ENCODE results near the gene TMEM8B.
A peak's percentile ranks its signal among the peaks of the same experiment; 100 is the strongest.

The TMEM8B gene

GRCh38 chr9:35797311-35798109 lies 31.5 kb upstream of the TMEM8B start:
- no peak overlapping the region for H3K4me3 ChIP-seq (ENCODE audit: low read length)
- TF ChIP-seq ZNF274 (IDR thresholded peaks at IDR 0.05; ENCODE audit: low read depth, low read length) = no peak

DNA sequence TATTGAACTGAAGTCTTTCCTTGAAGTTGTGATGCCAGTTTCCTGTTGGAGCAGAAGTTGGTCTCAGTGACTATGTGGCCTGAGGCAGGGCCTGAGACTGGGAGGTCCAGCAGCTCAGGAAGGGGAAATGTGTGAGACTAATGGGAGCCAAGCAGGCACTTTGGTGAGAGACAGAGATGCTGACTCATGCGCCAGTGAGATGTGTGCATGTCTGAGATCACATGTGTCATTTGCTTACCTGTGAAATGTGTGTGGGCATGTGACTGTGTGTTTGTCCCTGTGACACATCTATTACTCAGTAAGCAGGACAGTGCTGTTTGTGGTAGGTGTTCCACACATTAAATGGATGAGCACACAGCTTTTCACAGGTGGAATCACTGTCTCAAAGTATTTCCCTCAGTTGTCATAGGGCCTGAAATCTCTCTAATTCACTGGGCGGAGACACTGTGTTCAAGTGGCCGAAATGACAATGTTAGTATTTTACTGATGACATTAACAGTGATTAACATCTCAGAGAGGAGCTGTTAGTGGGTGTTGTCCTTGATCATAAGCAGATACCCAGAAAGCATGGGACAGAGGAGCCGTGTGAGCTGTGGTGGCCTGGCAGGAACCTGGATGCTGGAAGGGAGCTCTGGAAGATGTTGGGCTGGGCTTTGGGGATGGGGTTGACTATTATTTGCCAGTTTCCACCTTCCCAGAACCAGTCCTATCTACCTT lies 30.2 kb upstream of the TMEM8B start:
- no peak overlapping the region for H3K4me3 ChIP-seq (ENCODE audit: low read length)
- no peak for TF ChIP-seq ZNF274 (IDR thresholded peaks at IDR 0.05; ENCODE audit: low read depth, low read length)

DNA sequence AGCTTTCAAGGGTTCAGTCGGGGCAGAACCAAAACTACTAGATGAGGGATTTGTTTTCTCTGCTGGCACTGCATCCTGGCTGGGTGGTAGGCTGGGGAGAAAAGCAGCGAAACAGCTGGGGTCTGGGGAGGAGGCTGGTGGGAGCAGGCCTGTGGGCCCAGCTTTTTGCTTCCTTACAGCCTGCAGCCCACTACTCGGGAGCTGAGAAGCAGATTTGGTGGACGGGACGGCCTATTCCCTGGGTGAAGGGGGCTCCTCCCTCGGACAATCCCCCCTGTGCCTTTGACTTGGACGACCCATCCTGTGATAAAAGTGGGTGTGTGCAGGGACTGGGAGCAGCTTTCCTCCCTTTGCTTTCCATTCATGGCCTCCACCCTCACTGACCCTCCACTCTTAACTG lies 28.5 kb upstream of the TMEM8B start:
- no peak for TF ChIP-seq ZNF274 (IDR thresholded peaks at IDR 0.05; ENCODE audit: low read depth, low read length)
- H3K4me3 ChIP-seq (ENCODE audit: low read length) = no peak overlapping the region

GRCh38 chr9:35801328-35802128 lies 27.5 kb upstream of the TMEM8B start:
- no peak for TF ChIP-seq ZNF274 (IDR thresholded peaks at IDR 0.05; ENCODE audit: low read depth, low read length)
- no peak overlapping the region for H3K4me3 ChIP-seq (ENCODE audit: low read length)

- H3K4me3 ChIP-seq (ENCODE audit: low read length) = no peak overlapping the region
Measured at GRCh38 chr9:35806101-35806500, 22.9 kb upstream of the TMEM8B start.

DNA sequence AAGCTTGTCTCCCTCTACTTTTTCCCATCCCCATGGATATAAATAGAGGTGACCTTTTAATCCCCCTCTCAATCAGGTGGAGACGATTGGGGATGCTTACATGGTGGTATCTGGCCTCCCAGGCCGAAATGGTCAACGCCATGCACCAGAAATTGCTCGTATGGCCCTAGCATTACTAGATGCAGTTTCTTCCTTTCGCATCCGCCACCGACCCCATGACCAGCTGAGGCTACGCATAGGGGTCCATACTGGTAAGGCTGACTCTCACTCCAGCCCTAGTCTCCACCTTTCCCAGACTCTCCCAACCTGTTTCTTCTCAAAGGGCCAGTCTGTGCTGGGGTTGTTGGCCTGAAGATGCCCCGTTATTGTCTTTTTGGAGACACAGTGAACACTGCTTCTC lies 20.6 kb upstream of the TMEM8B start:
- no peak overlapping the region for H3K4me3 ChIP-seq (ENCODE audit: low read length)
- no peak for TF ChIP-seq ZNF274 (IDR thresholded peaks at IDR 0.05; ENCODE audit: low read depth, low read length)

More at GRCh38 chr9:35806101-35806500, 22.9 kb upstream of the TMEM8B start:
- no peak for TF ChIP-seq ZNF274 (IDR thresholded peaks at IDR 0.05; ENCODE audit: low read depth, low read length)

- TF ChIP-seq ZNF274 (IDR thresholded peaks at IDR 0.05; ENCODE audit: low read depth, low read length) = no peak
- H3K4me3 ChIP-seq (ENCODE audit: low read length) = no peak overlapping the region
Measured at GRCh38 chr9:35810122-35810521, 18.9 kb upstream of the TMEM8B start.

- peak overlapping the region; percentile 38; the same call in 1 of the 2 replicates for H3K4me3 ChIP-seq (ENCODE audit: low read length)
- no peak for TF ChIP-seq ZNF274 (IDR thresholded peaks at IDR 0.05; ENCODE audit: low read depth, low read length)
Measured at GRCh38 chr9:35811381-35812024, 17.5 kb upstream of the TMEM8B start.

DNA sequence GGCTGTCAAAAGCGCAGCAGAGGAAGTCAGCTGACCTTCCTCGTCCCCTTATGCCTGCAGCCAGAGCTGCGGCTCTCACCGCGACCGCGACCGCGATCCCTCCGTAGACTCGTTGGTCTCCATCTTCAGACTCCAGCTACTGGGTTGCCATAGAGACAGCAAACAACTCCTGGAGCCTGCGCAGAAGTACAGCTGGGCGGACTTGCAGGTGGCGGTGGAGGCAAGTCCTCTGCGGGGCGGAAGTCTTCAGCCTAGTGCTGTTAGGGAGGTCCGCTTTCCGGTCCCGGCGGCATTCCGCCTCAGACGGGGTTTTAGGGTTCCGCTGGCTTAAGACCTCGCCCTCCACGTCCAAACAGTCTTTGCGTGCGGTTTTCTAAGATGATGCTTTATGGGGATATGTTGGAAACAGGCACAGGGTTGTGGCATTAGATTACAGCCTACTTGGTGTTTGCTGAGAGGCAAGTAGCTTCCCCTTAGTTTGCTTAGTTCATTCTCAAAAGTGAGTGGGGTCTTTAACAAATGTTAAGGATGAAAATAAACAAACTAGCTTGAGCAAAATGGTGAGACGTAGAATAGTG lies 16.9 kb upstream of the TMEM8B start, which contains the start of gene SPAG8:
Gene SPAG8, minus strand, starts transcription at position 238 of the 578 bp plus-strand sequence. Its CDS starts 115 bp downstream, at position 123.
- H3K4me3 ChIP-seq (ENCODE audit: low read length) = peak within 1 kb of the TSS; percentile 38; the same call in 1 of the 2 replicates
- TF ChIP-seq ZNF274 (IDR thresholded peaks at IDR 0.05; ENCODE audit: low read depth, low read length) = no peak

DNA sequence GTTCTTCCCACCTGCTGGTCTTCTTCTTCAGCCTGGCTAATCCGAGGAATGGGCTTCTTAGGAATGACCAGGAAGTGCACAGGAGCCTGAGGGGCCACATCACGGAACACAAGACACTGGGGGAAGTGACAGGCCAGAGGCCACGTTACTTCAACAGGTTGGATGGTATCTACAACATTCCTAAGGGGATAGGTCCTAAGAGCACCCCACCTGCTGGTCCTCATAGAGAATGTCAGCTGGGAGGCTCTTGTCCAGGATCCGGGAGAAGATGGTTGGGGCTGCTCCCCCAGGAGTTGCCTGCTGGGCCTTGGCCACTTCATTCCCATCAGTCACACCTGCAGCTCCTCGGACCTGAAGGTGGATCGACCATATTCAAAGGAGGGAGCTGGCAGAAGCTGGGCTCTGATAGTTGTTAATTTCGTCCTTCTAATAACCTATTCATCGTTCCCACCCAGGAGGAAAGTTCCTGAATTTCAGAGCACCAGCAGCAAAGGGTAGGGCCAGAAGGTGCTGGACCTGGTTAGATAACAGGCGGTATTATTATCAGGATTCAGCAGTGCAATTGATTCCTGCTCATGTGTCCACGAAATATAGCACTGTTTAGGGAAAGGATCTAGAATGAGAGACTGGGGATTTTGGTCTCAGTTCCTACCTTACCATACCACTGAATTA lies 15.5 kb upstream of the TMEM8B start:
- TF ChIP-seq ZNF274 (IDR thresholded peaks at IDR 0.05; ENCODE audit: low read depth, low read length) = no peak
- no peak overlapping the region for H3K4me3 ChIP-seq (ENCODE audit: low read length)

GRCh38 chr9:35814106-35814840 lies 14.8 kb upstream of the TMEM8B start:
- TF ChIP-seq ZNF274 (IDR thresholded peaks at IDR 0.05; ENCODE audit: low read depth, low read length) = no peak
- H3K4me3 ChIP-seq (ENCODE audit: low read length) = peak overlapping the region; percentile 89

DNA sequence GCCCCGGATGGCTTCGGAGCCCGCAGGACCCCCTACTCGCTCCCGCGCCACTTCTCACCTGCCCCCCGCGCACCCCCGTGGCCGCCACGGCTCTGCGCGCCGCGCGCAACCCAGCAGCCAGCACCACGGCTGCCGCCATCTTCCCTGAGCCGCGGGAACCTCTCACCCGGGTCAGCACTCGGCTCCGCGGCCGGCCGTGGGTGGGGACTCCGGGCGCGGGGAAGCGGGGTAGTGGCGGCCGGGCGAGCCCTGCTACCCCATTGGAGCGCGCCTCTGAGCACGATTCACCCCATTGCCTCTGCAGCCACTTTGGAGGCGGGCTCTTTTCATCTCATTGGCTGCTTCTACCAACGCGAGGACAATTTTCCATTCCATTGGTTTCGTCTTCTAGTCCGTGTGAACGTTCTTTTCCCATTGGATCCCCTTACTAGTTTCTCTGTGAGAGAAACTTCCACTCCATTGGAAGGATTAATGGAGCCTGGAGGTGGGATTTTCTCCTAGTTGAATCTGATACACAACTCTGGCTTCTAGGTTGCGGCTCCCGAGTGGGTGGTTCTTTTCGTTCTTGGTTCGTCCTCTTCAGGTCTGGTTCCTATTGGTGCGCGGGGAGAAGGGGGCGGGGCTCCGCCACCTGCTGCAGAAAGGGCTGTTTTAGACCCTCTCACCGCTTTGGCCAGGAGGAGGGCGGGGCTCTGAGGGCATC lies 14.0 kb upstream of the TMEM8B start, which contains the start of gene HINT2:
Gene HINT2, minus strand, starts transcription at position 202 of the 703 bp plus-strand sequence. Its CDS starts 63 bp downstream, at position 139.
- H3K4me3 ChIP-seq (ENCODE audit: low read length) = peak within 1 kb of the TSS; percentile 89
- TF ChIP-seq ZNF274 (IDR thresholded peaks at IDR 0.05; ENCODE audit: low read depth, low read length) = no peak

All from GM08714 (cell line).